Thyroid gland (tissue), 4 donors: Measurements from ENCODE around the gene SMLR1.

Experiments used
- CTCF ChIP-seq, 6 experiments: fragments of 200-600 bp in 3 of 6; fragments of 450-650 bp in 3 of 6; sonication (generic) in 3 of 6; IDR thresholded peaks; one replicate each; pipeline ENCODE4 v1.5.1; 2016 to 2019; ENCODE audit warnings: antibody characterized with exemption in 6 of 6, mild to moderate bottlenecking in 2 of 6, inconsistent platforms in 1 of 6, moderate library complexity in 1 of 6
- POLR2A ChIP-seq, 2 donors: fragments of 450-650 bp; IDR thresholded peaks; one replicate each; pipeline ENCODE4 v1.6.1; 2017; ENCODE audit warnings: antibody characterized with exemption in 2 of 2, mild to moderate bottlenecking in 2 of 2, moderate library complexity in 1 of 2

DNA sequence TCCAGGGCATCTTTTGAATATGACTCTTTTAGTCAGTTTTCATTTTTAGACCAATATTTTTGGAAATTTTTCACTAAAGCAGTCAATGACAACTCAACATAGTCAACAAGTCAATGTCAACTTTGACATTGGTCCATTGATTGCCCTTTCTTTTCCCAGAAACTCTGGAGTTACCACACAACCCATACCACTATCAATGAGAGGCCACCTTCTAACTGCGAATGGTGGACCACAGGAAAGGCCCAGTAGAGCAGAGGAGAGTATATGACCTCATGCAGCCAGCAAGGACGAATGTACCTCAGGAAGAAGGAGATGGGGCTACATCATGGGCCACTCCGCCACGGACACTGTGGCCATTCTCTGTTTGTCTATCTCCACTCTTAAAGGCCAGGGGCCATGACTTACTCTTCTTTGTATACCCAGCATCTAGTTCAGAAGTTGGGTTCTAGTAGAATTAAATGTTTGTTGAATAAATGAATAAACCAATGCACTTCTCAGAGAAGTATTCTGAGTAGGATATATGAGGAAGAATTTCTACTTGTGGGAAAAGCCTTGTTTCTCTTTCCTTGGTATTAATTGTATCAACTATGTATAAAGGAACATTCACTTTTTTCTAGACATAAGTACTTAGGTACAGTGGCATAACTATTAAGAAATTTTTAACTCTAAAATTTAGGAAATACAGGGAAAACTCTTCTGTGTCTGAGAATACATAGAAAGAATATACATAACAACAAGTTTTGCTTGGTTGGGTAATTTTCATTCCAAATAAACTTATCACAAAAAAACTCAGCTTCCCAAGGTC, 562 bp upstream of the SMLR1 start:
- TF ChIP-seq CTCF (IDR thresholded peaks at IDR 0.05) (no peak), POLR2A (IDR thresholded peaks at IDR 0.05) (no peak)
